ENCODE results near the gene TBC1D22A.

DNA sequence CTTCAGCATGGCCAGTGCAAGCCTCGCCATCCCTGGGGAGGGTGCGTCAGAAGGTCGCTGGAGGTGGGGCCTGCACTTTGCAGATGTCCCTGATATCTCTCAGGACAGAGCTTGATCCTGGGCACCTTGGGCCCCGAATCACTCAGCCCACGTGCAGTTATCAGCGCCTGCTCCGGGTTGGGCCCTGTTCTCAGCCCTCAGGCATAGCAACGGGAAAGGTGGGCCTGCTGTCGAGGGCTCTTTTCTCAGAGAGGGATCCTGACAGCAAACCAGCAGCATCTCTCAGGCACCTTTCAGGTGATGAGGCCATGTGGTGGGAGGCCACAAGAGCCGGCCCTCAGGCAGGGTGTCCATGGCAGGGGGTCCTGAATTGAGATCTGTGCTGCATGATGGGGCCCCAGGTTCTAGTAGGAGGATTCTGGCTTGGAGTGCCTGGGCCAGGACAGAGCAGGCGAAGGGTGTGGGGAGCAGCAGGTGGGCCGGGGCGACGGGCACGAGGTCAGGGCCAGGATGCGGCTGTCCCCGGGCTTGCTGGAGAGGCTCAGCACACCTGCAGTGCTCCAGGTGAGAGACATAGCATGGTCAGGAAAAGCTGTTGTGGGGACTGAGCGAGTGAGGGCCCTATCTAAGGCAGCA, 280.5 kb downstream of the TBC1D22A start:
- TF ChIP-seq, protein P1, sequence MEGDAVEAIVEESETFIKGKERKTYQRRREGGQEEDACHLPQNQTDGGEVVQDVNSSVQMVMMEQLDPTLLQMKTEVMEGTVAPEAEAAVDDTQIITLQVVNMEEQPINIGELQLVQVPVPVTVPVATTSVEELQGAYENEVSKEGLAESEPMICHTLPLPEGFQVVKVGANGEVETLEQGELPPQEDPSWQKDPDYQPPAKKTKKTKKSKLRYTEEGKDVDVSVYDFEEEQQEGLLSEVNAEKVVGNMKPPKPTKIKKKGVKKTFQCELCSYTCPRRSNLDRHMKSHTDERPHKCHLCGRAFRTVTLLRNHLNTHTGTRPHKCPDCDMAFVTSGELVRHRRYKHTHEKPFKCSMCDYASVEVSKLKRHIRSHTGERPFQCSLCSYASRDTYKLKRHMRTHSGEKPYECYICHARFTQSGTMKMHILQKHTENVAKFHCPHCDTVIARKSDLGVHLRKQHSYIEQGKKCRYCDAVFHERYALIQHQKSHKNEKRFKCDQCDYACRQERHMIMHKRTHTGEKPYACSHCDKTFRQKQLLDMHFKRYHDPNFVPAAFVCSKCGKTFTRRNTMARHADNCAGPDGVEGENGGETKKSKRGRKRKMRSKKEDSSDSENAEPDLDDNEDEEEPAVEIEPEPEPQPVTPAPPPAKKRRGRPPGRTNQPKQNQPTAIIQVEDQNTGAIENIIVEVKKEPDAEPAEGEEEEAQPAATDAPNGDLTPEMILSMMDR (IDR thresholded peaks at IDR 0.05 in 4 of 5, conservative IDR thresholded peaks at IDR 0.05 in 1 of 5): no peak
- no peak for TF ChIP-seq POLR2A (IDR thresholded peaks at IDR 0.05)

All from gastrocnemius medialis (tissue), 4 donors.